H9 (cell line): ENCODE data around the gene XRCC6. TPM values are rescaled to one million over a fixed set of nuclear protein-coding genes. Genes with fewer than 3 reads are reported as not detected.

Experiments used
- DNase-seq: peaks from one replicate; pipeline ENCODE4 v3.0.0-alpha.2; 2017
- H2AFZ ChIP-seq: one replicate; pipeline ENCODE4 v1.6.1; 2013; ENCODE audit warnings: mild to moderate bottlenecking, low read length, control low read depth, moderate library complexity
- H2AK5ac ChIP-seq: 2 replicates; pipeline ENCODE4 v1.6.1; 2013; ENCODE audit warnings: low read length, control low read depth, mixed read lengths; ENCODE audit not compliant: insufficient read length
- H2BK120ac ChIP-seq: one replicate; pipeline ENCODE4 v1.6.1; 2013; ENCODE audit warnings: low read depth, mild to moderate bottlenecking, low read length, control low read depth, inconsistent platforms; ENCODE audit not compliant: poor library complexity, severe bottlenecking
- H2BK12ac ChIP-seq: 2 replicates; pipeline ENCODE4 v1.6.1; 2013; ENCODE audit warnings: low read length, control low read depth, mixed read lengths, low read depth; ENCODE audit not compliant: insufficient read length
- H2BK15ac ChIP-seq: 2 replicates; pipeline ENCODE4 v1.6.1; 2013; ENCODE audit warnings: low read depth, low read length, control low read depth
- H2BK20ac ChIP-seq: one replicate; pipeline ENCODE4 v1.6.1; 2013; ENCODE audit warnings: low read depth, mild to moderate bottlenecking, low read length, control low read depth, inconsistent platforms; ENCODE audit not compliant: poor library complexity, severe bottlenecking
- H2BK5ac ChIP-seq: 2 replicates; pipeline ENCODE4 v1.6.1; 2013; ENCODE audit warnings: low read length, control low read depth, mixed read lengths; ENCODE audit not compliant: insufficient read length
- H3K14ac ChIP-seq: 2 replicates; pipeline ENCODE4 v1.6.1; 2013; ENCODE audit warnings: low read length, control low read depth; ENCODE audit not compliant: insufficient read depth
- H3K18ac ChIP-seq: 2 replicates; pipeline ENCODE4 v1.6.1; 2013; ENCODE audit warnings: low read depth, mild to moderate bottlenecking, mixed read lengths, low read length, control low read depth; ENCODE audit not compliant: insufficient read length
- H3K23ac ChIP-seq: 2 replicates; pipeline ENCODE4 v1.6.1; 2013; ENCODE audit warnings: low read length, control low read depth, mixed read lengths, low read depth; ENCODE audit not compliant: insufficient read length
- H3K23me2 ChIP-seq: 2 replicates; pipeline ENCODE4 v1.6.1; 2013; ENCODE audit warnings: low read depth, mild to moderate bottlenecking, mixed read lengths, low read length, control low read depth; ENCODE audit not compliant: insufficient read length, poor library complexity, severe bottlenecking
- H3K27ac ChIP-seq: 2 replicates; pipeline ENCODE4 v1.5.1; 2013; ENCODE audit warnings: low read length, control low read depth, mixed read lengths, low read depth; ENCODE audit not compliant: insufficient read length
- H3K27me3 ChIP-seq: 2 replicates; pipeline ENCODE4 v1.6.1; 2013; ENCODE audit warnings: low read length, control low read depth, inconsistent platforms; ENCODE audit not compliant: insufficient read depth
- H3K4ac ChIP-seq: 2 replicates; pipeline ENCODE4 v1.6.1; 2013; ENCODE audit warnings: low read depth, mild to moderate bottlenecking, control low read depth, inconsistent platforms, low read length, moderate library complexity
- H3K4me1 ChIP-seq: 2 replicates; pipeline ENCODE4 v1.6.1; 2013; ENCODE audit warnings: low read length, control low read depth, inconsistent platforms; ENCODE audit not compliant: insufficient read depth
- H3K4me2 ChIP-seq: 2 replicates; pipeline ENCODE4 v1.6.1; 2013; ENCODE audit warnings: low read length, control low read depth, mixed read lengths; ENCODE audit not compliant: insufficient read length, insufficient read depth
- H3K56ac ChIP-seq: 2 replicates; pipeline ENCODE4 v1.6.1; 2013; ENCODE audit warnings: low read depth, mild to moderate bottlenecking, mixed read lengths, low read length, control low read depth; ENCODE audit not compliant: insufficient read length
- H3K79me1 ChIP-seq: 2 replicates; pipeline ENCODE4 v1.6.1; 2013; ENCODE audit warnings: low read depth, mild to moderate bottlenecking, moderate library complexity, low read length, control low read depth, inconsistent platforms; ENCODE audit not compliant: insufficient read depth, poor library complexity, severe bottlenecking
- H3K79me2 ChIP-seq: 2 replicates; pipeline ENCODE4 v1.6.1; 2013; ENCODE audit warnings: low read length, control low read depth, inconsistent platforms; ENCODE audit not compliant: insufficient read depth
- H3K9ac ChIP-seq: 2 replicates; pipeline ENCODE4 v1.6.1; 2013; ENCODE audit warnings: low read length, control low read depth, mixed read lengths; ENCODE audit not compliant: insufficient read length; ENCODE audit errors: extremely low read depth
- H3K9me3 ChIP-seq: one replicate; pipeline ENCODE4 v1.6.1; 2013; ENCODE audit warnings: low read depth, low read length, inconsistent platforms; ENCODE audit not compliant: control insufficient read depth
- H3T11ph ChIP-seq: one replicate; pipeline ENCODE4 v1.6.1; 2013; ENCODE audit warnings: mild to moderate bottlenecking, low read length, control low read depth, inconsistent platforms
- H4K20me1 ChIP-seq: one replicate; pipeline ENCODE4 v1.6.1; 2013; ENCODE audit not compliant: control insufficient read depth, insufficient read length, insufficient read depth
- H4K5ac ChIP-seq: 2 replicates; pipeline ENCODE4 v1.6.1; 2013; ENCODE audit warnings: low read depth, mild to moderate bottlenecking, mixed read lengths, low read length, control low read depth; ENCODE audit not compliant: insufficient read length
- H4K8ac ChIP-seq: replicated peaks from 2 replicates; pipeline ENCODE4 v1.6.1; 2013; ENCODE audit warnings: low read length, control low read depth, mixed read lengths, low read depth; ENCODE audit not compliant: insufficient read length
- H4K91ac ChIP-seq: 2 replicates; pipeline ENCODE4 v1.6.1; 2013; ENCODE audit warnings: low read depth, mild to moderate bottlenecking, moderate library complexity, mixed read lengths, low read length, control low read depth; ENCODE audit not compliant: insufficient read length
- H3K27ac Mint-ChIP-seq, 3 experiments: 2 replicates in 2 of 3; 3 replicates in 1 of 3; pipeline ENCODE4 v1.8.0; 2020 to 2021; ENCODE audit warnings: mixed read lengths in 3 of 3, mild to moderate bottlenecking in 1 of 3, moderate library complexity in 1 of 3
- H3K27me3 Mint-ChIP-seq: 2 replicates; pipeline ENCODE4 v1.8.0; 2021; ENCODE audit warnings: low read depth, mild to moderate bottlenecking, moderate library complexity, mixed read lengths
- H3K36me3 Mint-ChIP-seq, 3 experiments: 2 replicates in 2 of 3; 3 replicates in 1 of 3; pipeline ENCODE4 v1.8.0; 2020 to 2021; ENCODE audit warnings: low read depth in 3 of 3, mixed read lengths in 3 of 3; ENCODE audit not compliant: insufficient read depth in 1 of 3
- H3K4me1 Mint-ChIP-seq, 2 experiments: 2 replicates each; pipeline ENCODE4 v1.8.0; 2020; ENCODE audit warnings: mixed read lengths in 2 of 2
- H3K4me3 Mint-ChIP-seq, 2 experiments: 2 replicates in 1 of 2; 3 replicates in 1 of 2; pipeline ENCODE4 v1.8.0; 2020 to 2021; ENCODE audit warnings: mild to moderate bottlenecking in 2 of 2, mixed read lengths in 2 of 2, moderate library complexity in 1 of 2
- H3K9me3 Mint-ChIP-seq, 2 experiments: 2 replicates in 1 of 2; 3 replicates in 1 of 2; pipeline ENCODE4 v1.8.0; 2020; ENCODE audit warnings: mild to moderate bottlenecking in 2 of 2, mixed read lengths in 2 of 2, moderate library complexity in 1 of 2
- WGBS: extraction: QIAGEN DNeasy Blood & Tissue Kit; methylation state at CpG from one replicate; pipeline ENCODE4 v1.1.7; 2013; ENCODE audit warnings: missing lambda C conversion rate, low lambda C conversion rate, mixed read lengths; ENCODE audit not compliant: insufficient read length; ENCODE audit errors: extremely low coverage; 5-methylcytosine and 5-hydroxymethylcytosine counted together
- total RNA-seq: library from RNA; stranded (reverse); gene quantifications from 2 replicates; pipeline ENCODE4 v1.2.1, GENCODE V29; 2021
- TF ChIP-seq, protein P1 (sequence below): fragments of 200-600 bp; sonication (generic); conservative IDR thresholded peaks from 3 replicates; pipeline ENCODE4 v1.8.0; 2021; ENCODE audit warnings: antibody characterized with exemption, mild to moderate bottlenecking

Gene XRCC6
- total RNA-seq, 1 experiment from 2014 or later = 461 TPM

DNA sequence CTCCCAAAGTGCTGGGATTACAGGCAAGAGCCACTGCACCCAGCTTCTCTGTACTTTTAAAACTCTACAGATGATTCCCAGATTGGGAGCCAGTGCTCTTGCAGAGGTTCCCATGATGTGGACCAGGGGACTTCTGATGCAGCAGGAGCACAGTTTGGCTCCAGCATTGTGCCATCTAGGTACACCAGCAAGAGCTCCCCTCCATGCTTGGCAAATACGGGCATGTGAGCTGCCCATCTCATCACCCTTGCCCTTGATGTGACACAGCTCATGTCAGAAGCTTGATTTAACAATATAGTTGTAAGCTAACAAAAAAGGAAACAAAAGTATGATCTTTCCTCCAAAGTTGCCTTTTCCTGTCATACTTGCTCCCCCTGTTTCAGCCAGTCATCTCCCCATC is 38.8 kb downstream of the XRCC6 start:
- no peak overlapping the region for H2AFZ ChIP-seq
- H3K79me1 ChIP-seq = no peaks in the 10 kb centered on the region
- H2BK5ac ChIP-seq = no peak overlapping the region
- no peak overlapping the region for H3K23ac ChIP-seq
- no peak overlapping the region for H3K56ac ChIP-seq
- no peaks in the 10 kb centered on the region for H3K23me2 ChIP-seq
- H3K9me3 Mint-ChIP-seq = no peaks in the 10 kb centered on the region
- H3K4ac ChIP-seq = no peak overlapping the region
- H4K20me1 ChIP-seq = peaks cover 3% of the 10 kb centered on the region
- no peak overlapping the region for H4K8ac ChIP-seq
- no peak overlapping the region for H2AK5ac ChIP-seq
- no peak overlapping the region for H3K4me2 ChIP-seq
- no peak overlapping the region for H3K18ac ChIP-seq
- H3K27me3 ChIP-seq = no peaks in the 10 kb centered on the region
- H3K27me3 Mint-ChIP-seq = no peaks in the 10 kb centered on the region
- H3K4me1 ChIP-seq = no peaks in the 10 kb centered on the region
- H3K27ac Mint-ChIP-seq = peak overlapping the region in 1 of 3 experiments; percentile 45; a peak in 2 of 7 replicates
- no CpG with 5 or more reads among the region's 1 CpG for WGBS
- no peaks in the 10 kb centered on the region for H3K4me1 Mint-ChIP-seq
- H3K36me3 Mint-ChIP-seq = peaks cover 43 to 92% (median 82%) of the 10 kb centered on the region in 3 experiments
- H4K91ac ChIP-seq = no peak overlapping the region
- no peaks in the 10 kb centered on the region for H3K79me2 ChIP-seq
- no peaks in the 10 kb centered on the region for H3K9me3 ChIP-seq
- H2BK120ac ChIP-seq = no peak overlapping the region
- DNase-seq = no peak
- H3K9ac ChIP-seq = no peak overlapping the region
- H2BK20ac ChIP-seq = no peak overlapping the region
- H3K14ac ChIP-seq = no peak overlapping the region
- H3K27ac ChIP-seq = no peak overlapping the region
- H2BK12ac ChIP-seq = no peak overlapping the region
- no peak overlapping the region for H3K4me3 Mint-ChIP-seq
- TF ChIP-seq, protein P1, sequence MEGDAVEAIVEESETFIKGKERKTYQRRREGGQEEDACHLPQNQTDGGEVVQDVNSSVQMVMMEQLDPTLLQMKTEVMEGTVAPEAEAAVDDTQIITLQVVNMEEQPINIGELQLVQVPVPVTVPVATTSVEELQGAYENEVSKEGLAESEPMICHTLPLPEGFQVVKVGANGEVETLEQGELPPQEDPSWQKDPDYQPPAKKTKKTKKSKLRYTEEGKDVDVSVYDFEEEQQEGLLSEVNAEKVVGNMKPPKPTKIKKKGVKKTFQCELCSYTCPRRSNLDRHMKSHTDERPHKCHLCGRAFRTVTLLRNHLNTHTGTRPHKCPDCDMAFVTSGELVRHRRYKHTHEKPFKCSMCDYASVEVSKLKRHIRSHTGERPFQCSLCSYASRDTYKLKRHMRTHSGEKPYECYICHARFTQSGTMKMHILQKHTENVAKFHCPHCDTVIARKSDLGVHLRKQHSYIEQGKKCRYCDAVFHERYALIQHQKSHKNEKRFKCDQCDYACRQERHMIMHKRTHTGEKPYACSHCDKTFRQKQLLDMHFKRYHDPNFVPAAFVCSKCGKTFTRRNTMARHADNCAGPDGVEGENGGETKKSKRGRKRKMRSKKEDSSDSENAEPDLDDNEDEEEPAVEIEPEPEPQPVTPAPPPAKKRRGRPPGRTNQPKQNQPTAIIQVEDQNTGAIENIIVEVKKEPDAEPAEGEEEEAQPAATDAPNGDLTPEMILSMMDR = no peak
- no peak overlapping the region for H3T11ph ChIP-seq
- H2BK15ac ChIP-seq = no peak overlapping the region
- H4K5ac ChIP-seq = no peak overlapping the region
